GM13976 (cell line): ENCODE data around the gene LIG1.

Source experiments
- DNase-seq: peaks from one replicate; pipeline ENCODE4 v3.0.0; 2012; ENCODE audit warnings: low spot score
- in situ Hi-C: fragments of 300-500 bp; cut with MboI; formaldehyde crosslinking; loops from one replicate; pipeline ENCODE4 v1.12.0; 2022; ENCODE audit warnings: low sequenced_read_pairs, mixed read lengths, inconsistent platforms; ENCODE audit not compliant: unreplicated experiment
- TF ChIP-seq, protein P1 (sequence below): IDR thresholded peaks from 2 replicates; pipeline ENCODE4 v1.5.1; 2012; ENCODE audit warnings: borderline replicate concordance, mild to moderate bottlenecking; ENCODE audit not compliant: insufficient read depth; ENCODE audit errors: extremely low read depth, missing control alignments, control extremely low read depth

The LIG1 gene

GRCh38 chr19:48069435-48069834, 100.7 kb downstream of the LIG1 start:
- no peak for DNase-seq
- TF ChIP-seq, protein P1, sequence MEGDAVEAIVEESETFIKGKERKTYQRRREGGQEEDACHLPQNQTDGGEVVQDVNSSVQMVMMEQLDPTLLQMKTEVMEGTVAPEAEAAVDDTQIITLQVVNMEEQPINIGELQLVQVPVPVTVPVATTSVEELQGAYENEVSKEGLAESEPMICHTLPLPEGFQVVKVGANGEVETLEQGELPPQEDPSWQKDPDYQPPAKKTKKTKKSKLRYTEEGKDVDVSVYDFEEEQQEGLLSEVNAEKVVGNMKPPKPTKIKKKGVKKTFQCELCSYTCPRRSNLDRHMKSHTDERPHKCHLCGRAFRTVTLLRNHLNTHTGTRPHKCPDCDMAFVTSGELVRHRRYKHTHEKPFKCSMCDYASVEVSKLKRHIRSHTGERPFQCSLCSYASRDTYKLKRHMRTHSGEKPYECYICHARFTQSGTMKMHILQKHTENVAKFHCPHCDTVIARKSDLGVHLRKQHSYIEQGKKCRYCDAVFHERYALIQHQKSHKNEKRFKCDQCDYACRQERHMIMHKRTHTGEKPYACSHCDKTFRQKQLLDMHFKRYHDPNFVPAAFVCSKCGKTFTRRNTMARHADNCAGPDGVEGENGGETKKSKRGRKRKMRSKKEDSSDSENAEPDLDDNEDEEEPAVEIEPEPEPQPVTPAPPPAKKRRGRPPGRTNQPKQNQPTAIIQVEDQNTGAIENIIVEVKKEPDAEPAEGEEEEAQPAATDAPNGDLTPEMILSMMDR: no peak

More at GRCh38 chr19:48069435-48069834, 100.7 kb downstream of the LIG1 start:
- in situ Hi-C loops: no loop called here
